Lower lobe of right lung (tissue), 2 donors: Measurements from ENCODE around the gene CDK11A. TPM values are rescaled to one million over a fixed set of nuclear protein-coding genes. Genes with fewer than 3 reads are reported as not detected.
"Not testable (repeated sequence)": the region's sequence is repeated elsewhere in the genome, so short reads cannot be mapped to it uniquely, and the experiment has no call there.

Experiments
- ATAC-seq, 2 donors: fragments of 200-7000 bp; cut with Tn5 transposase; one replicate each; pipeline ENCODE4 v1.9.1; 2020 to 2022; ENCODE audit warnings: mild to moderate bottlenecking in 2 of 2, moderate library complexity in 2 of 2
- DNase-seq: peaks from one replicate; pipeline ENCODE4 v3.0.0-alpha.2; 2020
- H3K27ac ChIP-seq: fragments of 200-600 bp; one replicate; pipeline ENCODE4 v1.8.0; 2022
- H3K27me3 ChIP-seq: fragments of 200-600 bp; one replicate; pipeline ENCODE4 v1.8.0; 2022; ENCODE audit warnings: low read depth
- H3K36me3 ChIP-seq: fragments of 200-600 bp; one replicate; pipeline ENCODE4 v1.8.0; 2022; ENCODE audit warnings: mild to moderate bottlenecking
- H3K4me1 ChIP-seq: fragments of 200-600 bp; one replicate; pipeline ENCODE4 v1.8.0; 2022
- H3K4me3 ChIP-seq: fragments of 200-600 bp; one replicate; pipeline ENCODE4 v1.8.0; 2022; ENCODE audit warnings: mild to moderate bottlenecking
- H3K9me3 ChIP-seq: fragments of 200-600 bp; one replicate; pipeline ENCODE4 v1.8.0; 2022
- CTCF ChIP-seq: fragments of 200-600 bp; IDR thresholded peaks from one replicate; pipeline ENCODE4 v1.8.0; 2022; ENCODE audit warnings: antibody characterized with exemption, mild to moderate bottlenecking
- intact Hi-C: fragments of 100-400 bp; cut with DNase I; formaldehyde crosslinking; loops from one replicate; pipeline ENCODE4 v1.11.0; 2022
- total RNA-seq: library from RNA; stranded (reverse); fragmentation: NEBNext Ultra II Directional; extraction: Animal tissue kit (Norgen Biotek cat#: 25700); gene quantifications from one replicate; pipeline ENCODE4 v1.2.1, GENCODE V29; 2021
- donor health status: DM: no; HTN: yes; CAD: no; lungs with severe emphysema.

The CDK11A gene
- total RNA-seq, 1 donor from 2014 or later = 56.1 TPM

- not testable (repeated sequence) for H3K27ac ChIP-seq, ATAC-seq
Measured at GRCh38 chr1:1662392-1662791, 61.8 kb downstream of the CDK11A start.

GRCh38 chr1:1658583-1659549 is 65.3 kb downstream of the CDK11A start, which contains the start of gene CDK11B:
Gene CDK11B (minus strand): TSS chr1:1659004. CDS start chr1:1657485, 1,519 bp downstream.
- ATAC-seq (peak; percentile 93), DNase-seq (peak; percentile 93)
- TF ChIP-seq CTCF = peak; percentile 48
- Histone ChIP-seq H3K4me1 (peaks cover 21% of the 10 kb centered on the region), H3K27ac (peak within 1 kb of the TSS; percentile 100), H3K4me3 (peak within 1 kb of the TSS; percentile 72), H3K36me3 (peaks cover 37% of the 10 kb centered on the region)
- intact Hi-C loops, H3K9me3 ChIP-seq, H3K27me3 ChIP-seq: not testable (repeated sequence)

More at GRCh38 chr1:1662392-1662791, 61.8 kb downstream of the CDK11A start:
- H3K4me1 ChIP-seq, H3K27me3 ChIP-seq, intact Hi-C loops, H3K4me3 ChIP-seq, H3K9me3 ChIP-seq, DNase-seq: not testable (repeated sequence)
- H3K36me3 ChIP-seq = peaks cover 26% of the 10 kb centered on the region

Other genes with a start within 250 kb of the CDK11A start
- 14.1 TPM for gene ATAD3A, start 212.2 kb downstream of the CDK11A start, total RNA-seq
- gene TMEM240, start 183.7 kb downstream of the CDK11A start, total RNA-seq = 3.9 TPM
- gene SSU72, start 149.5 kb downstream of the CDK11A start, total RNA-seq = 123 TPM
- gene FNDC10, start 124.2 kb downstream of the CDK11A start, total RNA-seq = 7.7 TPM
- gene MIB2, start 108.9 kb downstream of the CDK11A start, total RNA-seq = 82.5 TPM
- gene MMP23B, start 92.2 kb downstream of the CDK11A start, total RNA-seq = 27.2 TPM
- gene CDK11B, start 65.4 kb downstream of the CDK11A start, total RNA-seq = 23.0 TPM
- 52.7 TPM for gene SLC35E2B, start 31.6 kb downstream of the CDK11A start, total RNA-seq
- gene NADK, start 54.1 kb upstream of the CDK11A start, total RNA-seq = 133 TPM
- 341 TPM for gene GNB1, start 166.7 kb upstream of the CDK11A start, total RNA-seq
- gene CALML6, start 190.9 kb upstream of the CDK11A start, total RNA-seq = not detected
- gene TMEM52, start 194.9 kb upstream of the CDK11A start, total RNA-seq = 1.4 TPM